Heart left ventricle (tissue), 13 donors: ENCODE results near the gene GRIN3B.

Experiments used
- POLR2A ChIP-seq, 2 donors: fragments of 450-650 bp; IDR thresholded peaks; one replicate each; pipeline ENCODE4 v1.6.1; 2017; ENCODE audit warnings: antibody characterized with exemption in 2 of 2, mild to moderate bottlenecking in 2 of 2, moderate library complexity in 2 of 2
- TF ChIP-seq, protein P1 (sequence below), 12 donors: fragments of 200-600 bp; sonication (generic) in 4 of 12; IDR thresholded peaks; one replicate each; pipeline versions ENCODE4 v1.5.0 to v1.8.0; 2018 to 2022; ENCODE audit warnings: antibody characterized with exemption in 12 of 12, mild to moderate bottlenecking in 5 of 12
- donor health status: ischemic (EF 13 %, LVEDD 7.1; RV severe dilation, severe dysfunction).
- donor health status: DM: no; HTN: yes; CAD: no.
- donor health status: DM: no; HTN: no; CAD: no.
- donor health status: ischemic (EF 25% LVEDD 6.9; RV normal size, moderate dysfunction).
- donor health status: ischemic (EF 25% LVEDD 5.7; RV mildly dilated, moderate dysfunction).
- donor health status: ischemic (EF 35%, LVEDD 5.7; RV mildly dilated, moderate dysfunction).
- donor health status: nonischemic (EF 11% LVEDD 7.7; RV severe dilation, severe dysfunction).
- donor health status: DM: yes; HTN: yes; CAD: no.
- donor health status: PGD.
- donor health status: ischemic (EF 29% LVEDD 5.4; RV normal size, mild dysfunction).
- donor health status: nonischemic (EF 23%, LVEDD 6.1; RV moderate dilation, normal function).

DNA sequence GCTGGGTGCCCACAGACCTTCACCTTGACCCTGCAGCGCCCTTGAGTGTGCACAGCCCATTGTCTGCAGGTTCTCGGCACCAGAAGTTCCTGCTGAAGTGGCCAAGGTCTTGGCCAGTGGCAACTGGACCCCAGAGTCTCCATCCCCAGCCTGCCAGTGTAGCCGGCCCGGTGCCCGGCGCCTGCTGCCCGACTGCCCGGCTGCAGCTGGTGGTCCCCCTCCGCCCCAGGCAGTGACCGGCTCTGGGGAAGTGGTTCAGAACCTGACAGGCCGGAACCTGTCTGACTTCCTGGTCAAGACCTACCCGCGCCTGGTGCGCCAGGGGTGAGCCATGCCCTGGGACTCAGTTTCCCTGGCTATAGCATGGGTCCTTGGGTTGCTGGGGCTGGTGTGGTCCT, 54.8 kb downstream of the GRIN3B start:
- TF ChIP-seq, protein P1, sequence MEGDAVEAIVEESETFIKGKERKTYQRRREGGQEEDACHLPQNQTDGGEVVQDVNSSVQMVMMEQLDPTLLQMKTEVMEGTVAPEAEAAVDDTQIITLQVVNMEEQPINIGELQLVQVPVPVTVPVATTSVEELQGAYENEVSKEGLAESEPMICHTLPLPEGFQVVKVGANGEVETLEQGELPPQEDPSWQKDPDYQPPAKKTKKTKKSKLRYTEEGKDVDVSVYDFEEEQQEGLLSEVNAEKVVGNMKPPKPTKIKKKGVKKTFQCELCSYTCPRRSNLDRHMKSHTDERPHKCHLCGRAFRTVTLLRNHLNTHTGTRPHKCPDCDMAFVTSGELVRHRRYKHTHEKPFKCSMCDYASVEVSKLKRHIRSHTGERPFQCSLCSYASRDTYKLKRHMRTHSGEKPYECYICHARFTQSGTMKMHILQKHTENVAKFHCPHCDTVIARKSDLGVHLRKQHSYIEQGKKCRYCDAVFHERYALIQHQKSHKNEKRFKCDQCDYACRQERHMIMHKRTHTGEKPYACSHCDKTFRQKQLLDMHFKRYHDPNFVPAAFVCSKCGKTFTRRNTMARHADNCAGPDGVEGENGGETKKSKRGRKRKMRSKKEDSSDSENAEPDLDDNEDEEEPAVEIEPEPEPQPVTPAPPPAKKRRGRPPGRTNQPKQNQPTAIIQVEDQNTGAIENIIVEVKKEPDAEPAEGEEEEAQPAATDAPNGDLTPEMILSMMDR (IDR thresholded peaks at IDR 0.05): no peak
- no peak for TF ChIP-seq POLR2A (IDR thresholded peaks at IDR 0.05)
